ENCODE data around the gene SPAAR.

DNA sequence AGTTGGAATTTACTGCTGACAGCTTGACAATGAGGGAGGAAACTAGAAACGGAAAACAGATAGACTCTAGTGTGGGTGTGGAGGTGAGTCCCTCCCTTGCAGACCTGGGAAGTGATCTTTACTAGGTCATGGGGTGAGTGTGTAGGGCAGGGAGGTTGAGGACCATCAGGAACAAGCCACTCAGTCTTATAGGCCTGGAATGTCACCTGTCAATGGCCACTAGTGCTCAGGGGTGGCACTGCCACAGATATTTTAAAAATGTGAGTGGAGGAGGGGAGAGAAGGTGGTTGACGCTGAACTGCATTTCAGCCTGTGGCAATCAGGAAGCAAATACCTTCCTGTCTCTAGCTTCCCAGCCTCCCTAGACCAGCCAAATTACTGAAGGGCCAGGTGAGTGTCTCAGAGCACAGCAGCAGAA lies 39.6 kb downstream of the SPAAR start:
- no peak for TF ChIP-seq SIN3A (IDR thresholded peaks at IDR 0.05; ENCODE audit: borderline replicate concordance, insufficient read depth, low read depth, low read length)
- TF ChIP-seq, protein P1, sequence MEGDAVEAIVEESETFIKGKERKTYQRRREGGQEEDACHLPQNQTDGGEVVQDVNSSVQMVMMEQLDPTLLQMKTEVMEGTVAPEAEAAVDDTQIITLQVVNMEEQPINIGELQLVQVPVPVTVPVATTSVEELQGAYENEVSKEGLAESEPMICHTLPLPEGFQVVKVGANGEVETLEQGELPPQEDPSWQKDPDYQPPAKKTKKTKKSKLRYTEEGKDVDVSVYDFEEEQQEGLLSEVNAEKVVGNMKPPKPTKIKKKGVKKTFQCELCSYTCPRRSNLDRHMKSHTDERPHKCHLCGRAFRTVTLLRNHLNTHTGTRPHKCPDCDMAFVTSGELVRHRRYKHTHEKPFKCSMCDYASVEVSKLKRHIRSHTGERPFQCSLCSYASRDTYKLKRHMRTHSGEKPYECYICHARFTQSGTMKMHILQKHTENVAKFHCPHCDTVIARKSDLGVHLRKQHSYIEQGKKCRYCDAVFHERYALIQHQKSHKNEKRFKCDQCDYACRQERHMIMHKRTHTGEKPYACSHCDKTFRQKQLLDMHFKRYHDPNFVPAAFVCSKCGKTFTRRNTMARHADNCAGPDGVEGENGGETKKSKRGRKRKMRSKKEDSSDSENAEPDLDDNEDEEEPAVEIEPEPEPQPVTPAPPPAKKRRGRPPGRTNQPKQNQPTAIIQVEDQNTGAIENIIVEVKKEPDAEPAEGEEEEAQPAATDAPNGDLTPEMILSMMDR (IDR thresholded peaks at IDR 0.05), result no peak

Measured in Panc1 (cell line).